ENCODE data around the gene KMT2B. TPM values are rescaled to one million over a fixed set of nuclear protein-coding genes. Genes with fewer than 3 reads are reported as not detected.

Gene KMT2B
- total RNA-seq, 4 donors from 2014 or later: 7.3 to 26.6 (median 15.1) TPM

DNA sequence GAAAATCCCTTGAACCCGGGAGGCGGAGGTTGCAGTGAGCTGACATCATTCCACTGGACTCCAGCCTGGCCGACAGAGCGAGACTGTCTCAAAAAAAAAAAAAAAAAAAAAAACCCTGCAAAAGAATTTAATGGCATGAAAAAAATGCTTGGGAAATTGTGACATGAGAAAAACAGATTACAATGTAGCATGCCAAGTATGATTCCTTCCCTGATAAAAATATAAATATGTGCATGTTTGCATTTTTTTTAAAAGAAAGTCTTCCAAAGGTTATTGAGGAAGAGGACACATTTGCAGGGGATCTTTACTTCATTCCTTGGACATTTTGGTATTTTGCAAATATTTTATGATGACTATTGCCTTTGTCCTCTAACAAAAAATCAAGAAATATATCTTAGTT is 28.0 kb upstream of the KMT2B start:
- TF ChIP-seq, protein P1, sequence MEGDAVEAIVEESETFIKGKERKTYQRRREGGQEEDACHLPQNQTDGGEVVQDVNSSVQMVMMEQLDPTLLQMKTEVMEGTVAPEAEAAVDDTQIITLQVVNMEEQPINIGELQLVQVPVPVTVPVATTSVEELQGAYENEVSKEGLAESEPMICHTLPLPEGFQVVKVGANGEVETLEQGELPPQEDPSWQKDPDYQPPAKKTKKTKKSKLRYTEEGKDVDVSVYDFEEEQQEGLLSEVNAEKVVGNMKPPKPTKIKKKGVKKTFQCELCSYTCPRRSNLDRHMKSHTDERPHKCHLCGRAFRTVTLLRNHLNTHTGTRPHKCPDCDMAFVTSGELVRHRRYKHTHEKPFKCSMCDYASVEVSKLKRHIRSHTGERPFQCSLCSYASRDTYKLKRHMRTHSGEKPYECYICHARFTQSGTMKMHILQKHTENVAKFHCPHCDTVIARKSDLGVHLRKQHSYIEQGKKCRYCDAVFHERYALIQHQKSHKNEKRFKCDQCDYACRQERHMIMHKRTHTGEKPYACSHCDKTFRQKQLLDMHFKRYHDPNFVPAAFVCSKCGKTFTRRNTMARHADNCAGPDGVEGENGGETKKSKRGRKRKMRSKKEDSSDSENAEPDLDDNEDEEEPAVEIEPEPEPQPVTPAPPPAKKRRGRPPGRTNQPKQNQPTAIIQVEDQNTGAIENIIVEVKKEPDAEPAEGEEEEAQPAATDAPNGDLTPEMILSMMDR (IDR thresholded peaks at IDR 0.05; ENCODE audit: low read depth): no peak

GRCh38 chr19:35692010-35692409 is 25.8 kb upstream of the KMT2B start:
- TF ChIP-seq, protein P1 (IDR thresholded peaks at IDR 0.05; ENCODE audit: low read depth): no peak

DNA sequence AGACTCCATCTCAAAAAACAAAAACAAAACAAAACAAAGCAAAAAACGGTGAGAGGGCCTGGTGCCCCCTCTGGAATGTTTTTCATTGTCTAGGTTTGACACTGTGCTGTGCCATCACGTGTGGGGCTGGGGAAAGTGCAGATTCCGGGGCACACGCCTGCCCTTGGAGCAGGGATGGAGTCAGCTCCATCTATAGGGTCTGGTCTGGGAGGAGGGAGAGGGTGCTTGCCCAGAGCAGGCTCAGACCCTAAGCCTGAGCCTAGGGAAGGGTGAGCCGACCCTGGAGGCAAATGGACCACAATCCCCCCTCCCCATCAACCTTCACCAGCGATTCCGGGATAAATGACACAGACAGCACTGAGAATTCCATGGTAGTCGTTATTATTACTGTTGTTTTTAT is 24.4 kb upstream of the KMT2B start:
- TF ChIP-seq, protein P1 (IDR thresholded peaks at IDR 0.05; ENCODE audit: low read depth): no peak

DNA sequence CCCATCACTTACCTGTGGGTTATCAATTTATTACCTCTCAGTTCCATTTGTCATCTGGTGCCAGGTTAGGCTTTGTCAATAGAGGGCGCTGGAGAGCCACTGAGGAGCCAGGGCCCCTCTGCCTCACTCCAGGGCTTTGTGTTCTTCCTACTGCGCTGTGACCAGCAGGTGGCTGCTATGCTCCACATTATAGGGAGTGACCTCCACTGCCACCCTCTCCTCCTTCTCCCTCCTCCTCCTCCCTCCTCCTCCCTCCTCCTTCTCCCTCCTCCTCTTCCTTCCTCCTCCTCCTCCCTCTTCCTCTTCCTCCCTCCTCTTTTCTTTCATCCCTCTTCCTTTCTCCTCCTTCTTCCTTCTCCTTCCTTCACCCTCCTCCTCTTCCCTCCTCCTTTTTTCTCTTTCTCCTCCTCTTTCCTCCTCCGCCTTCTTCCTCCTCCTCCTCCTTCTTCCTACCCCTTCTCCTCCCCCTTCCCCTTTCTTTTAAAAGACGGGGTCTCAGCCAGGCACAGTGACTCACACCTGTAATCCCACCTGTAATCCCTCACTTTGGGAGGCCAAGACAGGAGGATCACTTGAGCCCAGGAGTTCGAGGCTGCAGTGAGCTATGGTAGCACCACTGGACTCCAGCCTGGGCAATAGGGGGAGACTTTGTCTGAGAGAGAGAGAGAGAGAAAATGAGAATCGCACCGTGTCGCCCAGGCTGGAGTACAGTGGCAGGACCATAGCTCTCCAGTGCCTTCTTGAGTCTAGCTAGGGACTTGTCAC is 23.8 kb upstream of the KMT2B start:
- TF ChIP-seq, protein P1 (IDR thresholded peaks at IDR 0.05; ENCODE audit: low read depth): no peak

- TF ChIP-seq, protein P1 (IDR thresholded peaks at IDR 0.05; ENCODE audit: low read depth): no peak
Measured at GRCh38 chr19:35695895-35696422, 21.8 kb upstream of the KMT2B start.

- TF ChIP-seq, protein P1 (IDR thresholded peaks at IDR 0.05; ENCODE audit: low read depth): no peak
Measured at GRCh38 chr19:35696835-35697234, 21.0 kb upstream of the KMT2B start.

- TF ChIP-seq, protein P1 (IDR thresholded peaks at IDR 0.05; ENCODE audit: low read depth): no peak
Measured at GRCh38 chr19:35702223-35703012, 15.4 kb upstream of the KMT2B start.

Measured in subcutaneous adipose tissue (tissue), 4 donors.